Measurements from ENCODE around the gene MAP2K6.

MAP2K6 gene

DNA sequence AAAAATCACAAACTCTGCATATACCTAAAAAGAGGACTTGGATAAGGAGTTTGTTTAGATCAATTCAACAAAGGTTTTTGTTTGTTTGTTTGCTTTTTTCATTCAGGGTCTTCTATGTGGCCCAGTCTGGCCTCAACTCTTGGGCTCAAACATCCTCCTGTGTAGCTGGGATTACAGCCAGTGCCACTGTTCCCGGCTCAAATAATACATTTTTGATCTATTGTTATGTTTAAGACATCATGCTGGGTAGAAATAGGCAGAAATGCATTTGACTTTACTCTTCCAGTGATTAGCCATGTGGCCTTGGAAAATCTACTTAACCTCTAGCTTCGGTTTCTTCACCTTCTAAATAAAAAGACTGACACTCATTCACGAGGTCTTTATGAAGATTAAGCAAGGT, 11.5 kb downstream of the MAP2K6 start:
- Histone ChIP-seq H3K4me1 (ENCODE audit: control insufficient read depth, insufficient read depth, low read length) (peaks cover 2% of the 10 kb centered on the region; the same call in 1 of the 2 replicates), H3K9me3 (ENCODE audit: control insufficient read depth, insufficient read depth, low read length) (no peaks in the 10 kb centered on the region), H3K4me3 (ENCODE audit: low read length) (no peak overlapping the region), H3K27me3 (ENCODE audit: control insufficient read depth, insufficient read depth, low read length) (no peaks in the 10 kb centered on the region), H3K36me3 (ENCODE audit: control insufficient read depth, insufficient read depth, low read length) (no peaks in the 10 kb centered on the region), H3K27ac (ENCODE audit: low read length) (no peak overlapping the region)
- DNase-seq (ENCODE audit: low read depth, low spot score): no peak
- no CpG with 5 or more reads among the region's 3 CpGs for WGBS (ENCODE audit: insufficient coverage, insufficient read length)

DNA sequence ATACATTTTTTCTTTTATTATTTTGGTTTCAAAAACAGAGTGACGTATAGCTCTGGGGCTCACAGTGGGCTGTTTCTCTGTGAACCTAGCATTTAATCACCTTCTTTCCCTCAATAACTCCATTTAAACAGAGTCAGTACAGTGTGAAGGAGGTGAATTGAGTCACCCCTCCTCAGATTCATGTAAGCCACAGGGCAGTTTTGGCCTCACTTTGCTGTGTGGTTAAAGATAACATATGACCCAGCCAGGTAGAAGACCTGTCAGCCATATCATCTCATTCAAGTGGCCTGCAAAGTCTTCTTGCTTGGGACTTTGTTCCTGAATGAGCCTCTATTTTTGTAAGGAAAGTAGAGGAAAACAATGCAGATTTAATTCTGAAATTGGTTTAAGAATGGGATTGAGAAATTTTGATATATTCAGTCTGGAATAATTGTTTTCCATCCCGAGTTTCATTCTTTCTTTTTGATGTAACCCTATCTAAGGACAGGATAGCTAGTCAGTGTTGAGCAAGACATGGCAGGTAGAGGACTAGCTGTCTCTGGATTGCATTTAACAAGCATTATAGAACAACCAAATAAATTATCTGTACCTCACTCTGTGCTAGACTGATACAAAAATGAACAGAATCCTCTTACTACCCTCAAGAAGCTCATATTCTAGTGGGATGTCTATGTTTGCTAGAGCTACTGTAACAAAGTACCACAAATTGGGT, 13.1 kb downstream of the MAP2K6 start:
- Histone ChIP-seq H3K36me3 (ENCODE audit: control insufficient read depth, insufficient read depth, low read length) (no peaks in the 10 kb centered on the region), H3K4me1 (ENCODE audit: control insufficient read depth, insufficient read depth, low read length) (peaks cover 2% of the 10 kb centered on the region; the same call in 1 of the 2 replicates), H3K27me3 (ENCODE audit: control insufficient read depth, insufficient read depth, low read length) (no peaks in the 10 kb centered on the region), H3K27ac (ENCODE audit: low read length) (no peak overlapping the region), H3K9me3 (ENCODE audit: control insufficient read depth, insufficient read depth, low read length) (no peaks in the 10 kb centered on the region), H3K4me3 (ENCODE audit: low read length) (no peak overlapping the region)
- no peak for DNase-seq (ENCODE audit: low read depth, low spot score)
- no CpG with 5 or more reads among the region's 2 CpGs for WGBS (ENCODE audit: insufficient coverage, insufficient read length)

DNA sequence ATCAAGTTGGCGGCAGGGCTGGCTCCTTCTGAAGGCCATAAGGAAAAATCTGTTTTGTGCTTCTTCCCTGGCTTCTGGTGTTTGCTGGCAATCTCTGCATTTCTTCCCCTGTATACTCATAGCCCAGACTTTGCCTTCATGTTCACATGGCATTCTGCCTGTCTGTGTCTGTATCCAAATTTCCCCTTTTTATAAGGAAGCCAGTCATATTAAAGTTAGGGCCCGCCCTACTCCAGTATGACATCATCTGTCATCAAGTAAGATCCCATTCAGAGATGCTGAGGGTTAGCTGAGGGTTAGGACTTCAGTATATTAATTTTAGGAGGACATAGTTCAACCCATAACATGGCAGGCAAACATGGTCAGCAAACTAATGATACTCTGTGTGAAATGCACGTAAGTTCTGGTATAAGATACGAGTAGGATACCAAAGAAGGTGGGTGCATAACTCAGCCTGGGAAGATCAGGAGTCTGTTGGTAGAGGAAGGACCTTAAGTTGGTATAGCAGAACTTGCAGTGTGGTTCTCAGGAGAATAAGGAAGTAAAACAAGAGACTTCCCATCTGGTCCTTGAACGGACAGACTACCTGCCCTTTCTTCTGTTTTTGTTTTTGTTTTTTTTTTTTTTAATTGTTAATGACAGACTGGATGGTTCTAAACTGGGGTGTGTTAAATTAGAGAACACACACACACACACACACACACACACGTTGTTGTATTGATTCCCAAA, 13.9 kb downstream of the MAP2K6 start:
- H3K4me3 ChIP-seq (ENCODE audit: low read length): no peak overlapping the region
- no peaks in the 10 kb centered on the region for H3K9me3 ChIP-seq (ENCODE audit: control insufficient read depth, insufficient read depth, low read length)
- no peak overlapping the region for H3K27ac ChIP-seq (ENCODE audit: low read length)
- no peak for DNase-seq (ENCODE audit: low read depth, low spot score)
- peaks cover 2% of the 10 kb centered on the region; the same call in 1 of the 2 replicates for H3K4me1 ChIP-seq (ENCODE audit: control insufficient read depth, insufficient read depth, low read length)
- WGBS (ENCODE audit: insufficient coverage, insufficient read length): no CpG with 5 or more reads among the region's 6 CpGs
- H3K27me3 ChIP-seq (ENCODE audit: control insufficient read depth, insufficient read depth, low read length): no peaks in the 10 kb centered on the region
- no peaks in the 10 kb centered on the region for H3K36me3 ChIP-seq (ENCODE audit: control insufficient read depth, insufficient read depth, low read length)

DNA sequence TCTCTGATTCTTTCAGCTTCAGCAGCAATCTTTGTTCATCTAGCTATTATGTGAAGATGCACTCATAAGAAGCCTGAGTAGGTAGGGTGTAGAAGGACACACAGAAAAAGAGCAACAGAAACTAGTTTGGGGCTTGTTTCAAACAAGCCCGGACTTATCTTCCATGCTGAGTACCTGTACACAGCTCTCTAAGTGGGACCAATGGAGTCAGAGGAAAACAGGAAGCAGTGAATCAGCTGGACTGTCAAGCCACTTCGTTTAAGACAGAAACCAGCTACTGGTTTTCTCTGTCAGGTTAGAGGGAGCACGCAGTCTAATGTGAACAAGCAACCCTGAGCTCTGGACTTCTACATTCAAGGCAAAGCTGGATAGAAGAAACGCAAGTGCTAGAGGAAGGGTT, 16.0 kb downstream of the MAP2K6 start:
- DNase-seq (ENCODE audit: low read depth, low spot score): no peak
- Histone ChIP-seq H3K36me3 (ENCODE audit: control insufficient read depth, insufficient read depth, low read length) (no peaks in the 10 kb centered on the region), H3K4me3 (ENCODE audit: low read length) (no peak overlapping the region), H3K27ac (ENCODE audit: low read length) (no peak overlapping the region), H3K4me1 (ENCODE audit: control insufficient read depth, insufficient read depth, low read length) (peaks cover 2% of the 10 kb centered on the region; the same call in 1 of the 2 replicates), H3K9me3 (ENCODE audit: control insufficient read depth, insufficient read depth, low read length) (no peaks in the 10 kb centered on the region), H3K27me3 (ENCODE audit: control insufficient read depth, insufficient read depth, low read length) (no peaks in the 10 kb centered on the region)
- no CpG with 5 or more reads among the region's 4 CpGs for WGBS (ENCODE audit: insufficient coverage, insufficient read length)

DNA sequence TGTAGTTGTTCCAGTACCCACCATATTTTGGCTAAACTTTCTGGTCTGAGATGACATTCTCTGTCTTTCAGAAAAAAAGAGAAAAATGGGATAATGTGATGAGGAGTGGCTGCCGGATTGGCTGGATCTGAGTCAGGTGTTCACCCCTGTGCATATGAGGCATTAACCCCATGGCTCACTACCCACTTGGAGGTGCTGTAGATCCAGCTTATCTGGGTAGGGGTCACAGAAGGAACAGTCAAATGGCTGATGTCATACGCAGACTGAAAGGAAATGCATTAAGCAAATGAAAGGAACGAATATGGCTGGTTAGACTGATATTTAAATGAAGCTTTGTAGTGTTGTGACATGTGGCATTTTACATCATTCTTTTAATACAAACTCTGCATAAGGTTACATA, 17.3 kb downstream of the MAP2K6 start:
- WGBS (ENCODE audit: insufficient coverage, insufficient read length): no CpG with 5 or more reads among the region's 3 CpGs
- peaks cover 2% of the 10 kb centered on the region; the same call in 1 of the 2 replicates for H3K4me1 ChIP-seq (ENCODE audit: control insufficient read depth, insufficient read depth, low read length)
- H3K4me3 ChIP-seq (ENCODE audit: low read length): no peak overlapping the region
- H3K27me3 ChIP-seq (ENCODE audit: control insufficient read depth, insufficient read depth, low read length): no peaks in the 10 kb centered on the region
- H3K36me3 ChIP-seq (ENCODE audit: control insufficient read depth, insufficient read depth, low read length): no peaks in the 10 kb centered on the region
- DNase-seq (ENCODE audit: low read depth, low spot score): no peak
- no peaks in the 10 kb centered on the region for H3K9me3 ChIP-seq (ENCODE audit: control insufficient read depth, insufficient read depth, low read length)
- H3K27ac ChIP-seq (ENCODE audit: low read length): no peak overlapping the region

DNA sequence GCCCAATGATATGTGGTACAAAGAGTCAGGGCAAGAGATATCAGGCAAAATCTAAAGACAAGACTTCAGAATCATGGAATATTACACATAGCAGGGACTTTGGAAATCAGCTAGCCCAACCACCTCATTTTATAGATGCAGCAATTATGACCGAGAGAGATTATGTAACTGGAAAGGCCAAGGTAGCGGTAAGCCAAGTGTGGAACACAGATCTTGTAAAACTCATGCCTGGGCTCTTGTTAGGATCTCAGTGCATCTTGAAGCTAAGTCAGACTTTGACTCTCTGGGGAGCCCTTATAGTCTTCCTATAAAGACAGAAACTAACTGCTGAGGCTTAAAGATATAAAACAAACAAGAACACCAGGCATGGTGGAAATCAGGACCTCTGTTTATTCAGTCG, 18.6 kb downstream of the MAP2K6 start:
- DNase-seq (ENCODE audit: low read depth, low spot score): no peak
- no peak overlapping the region for H3K27ac ChIP-seq (ENCODE audit: low read length)
- H3K36me3 ChIP-seq (ENCODE audit: control insufficient read depth, insufficient read depth, low read length): no peaks in the 10 kb centered on the region
- no peaks in the 10 kb centered on the region for H3K9me3 ChIP-seq (ENCODE audit: control insufficient read depth, insufficient read depth, low read length)
- no CpG with 5 or more reads among the region's 3 CpGs for WGBS (ENCODE audit: insufficient coverage, insufficient read length)
- H3K4me1 ChIP-seq (ENCODE audit: control insufficient read depth, insufficient read depth, low read length): peaks cover 2% of the 10 kb centered on the region; the same call in 1 of the 2 replicates
- no peak overlapping the region for H3K4me3 ChIP-seq (ENCODE audit: low read length)
- H3K27me3 ChIP-seq (ENCODE audit: control insufficient read depth, insufficient read depth, low read length): no peaks in the 10 kb centered on the region

DNA sequence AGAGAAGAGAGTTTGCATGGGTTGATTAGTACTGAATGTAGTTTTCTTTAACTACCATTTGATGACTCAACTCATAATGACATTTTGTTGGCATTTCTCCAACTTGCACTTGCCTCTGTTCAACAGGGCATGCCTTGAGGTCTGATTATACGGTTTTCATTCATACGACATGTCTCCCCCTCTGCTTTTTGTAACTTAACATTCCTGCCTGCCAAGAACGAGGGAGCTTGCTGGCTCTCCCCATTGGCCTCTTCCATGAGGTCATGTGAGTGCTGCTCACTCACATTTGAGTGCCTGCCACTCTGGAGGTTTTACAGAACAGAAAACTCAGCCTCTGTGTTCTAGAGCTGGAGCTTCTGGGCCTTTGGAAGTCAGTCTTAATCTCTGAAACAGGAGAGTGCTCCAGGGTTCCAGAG, 19.7 kb downstream of the MAP2K6 start:
- Histone ChIP-seq H3K9me3 (ENCODE audit: control insufficient read depth, insufficient read depth, low read length) (no peaks in the 10 kb centered on the region), H3K4me1 (ENCODE audit: control insufficient read depth, insufficient read depth, low read length) (peaks cover 2% of the 10 kb centered on the region; the same call in 1 of the 2 replicates), H3K27ac (ENCODE audit: low read length) (no peak overlapping the region), H3K27me3 (ENCODE audit: control insufficient read depth, insufficient read depth, low read length) (no peaks in the 10 kb centered on the region), H3K36me3 (ENCODE audit: control insufficient read depth, insufficient read depth, low read length) (no peaks in the 10 kb centered on the region), H3K4me3 (ENCODE audit: low read length) (no peak overlapping the region)
- WGBS (ENCODE audit: insufficient coverage, insufficient read length): no CpG with 5 or more reads among the region's 3 CpGs
- DNase-seq (ENCODE audit: low read depth, low spot score): no peak

DNA sequence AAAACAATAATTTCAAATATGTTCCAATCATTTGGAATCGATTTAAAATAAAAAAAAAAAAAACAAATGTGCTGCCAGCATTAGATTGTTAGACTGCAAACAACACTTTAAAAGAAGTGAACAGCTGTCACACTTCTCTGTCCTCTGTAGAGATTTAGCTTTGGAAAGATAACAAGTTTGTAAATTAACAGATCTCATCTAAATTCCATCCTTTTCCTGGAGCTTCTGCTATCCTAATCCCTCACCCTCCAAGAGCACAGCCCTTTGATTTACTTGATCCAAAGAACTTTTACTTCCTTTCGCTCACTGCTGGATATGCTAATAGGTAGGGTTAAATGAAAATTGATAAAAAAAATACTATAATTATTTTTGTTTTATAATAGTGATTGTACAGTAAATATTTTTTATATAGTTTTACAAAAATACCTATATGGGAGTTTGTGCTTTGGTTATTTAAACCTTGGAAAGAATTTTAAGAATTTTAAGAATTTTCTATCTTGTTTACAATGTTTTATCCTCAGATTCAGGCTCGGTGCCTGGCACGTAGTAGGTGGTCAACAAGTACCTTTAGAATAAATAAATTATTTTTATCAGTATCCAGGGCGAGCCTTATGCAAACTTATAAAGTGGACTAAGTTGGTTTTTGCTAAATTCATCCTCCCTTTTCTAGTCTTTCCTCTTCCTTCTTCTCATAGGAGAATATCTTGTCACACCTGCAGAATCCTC, 21.6 kb downstream of the MAP2K6 start:
- no peaks in the 10 kb centered on the region for H3K27me3 ChIP-seq (ENCODE audit: control insufficient read depth, insufficient read depth, low read length)
- no peak for DNase-seq (ENCODE audit: low read depth, low spot score)
- no peaks in the 10 kb centered on the region for H3K36me3 ChIP-seq (ENCODE audit: control insufficient read depth, insufficient read depth, low read length)
- no peak overlapping the region for H3K27ac ChIP-seq (ENCODE audit: low read length)
- no peaks in the 10 kb centered on the region for H3K9me3 ChIP-seq (ENCODE audit: control insufficient read depth, insufficient read depth, low read length)
- no peaks in the 10 kb centered on the region; the same call in 1 of the 2 replicates for H3K4me1 ChIP-seq (ENCODE audit: control insufficient read depth, insufficient read depth, low read length)
- H3K4me3 ChIP-seq (ENCODE audit: low read length): no peak overlapping the region
- WGBS (ENCODE audit: insufficient coverage, insufficient read length): no CpG with 5 or more reads among the region's 5 CpGs

DNA sequence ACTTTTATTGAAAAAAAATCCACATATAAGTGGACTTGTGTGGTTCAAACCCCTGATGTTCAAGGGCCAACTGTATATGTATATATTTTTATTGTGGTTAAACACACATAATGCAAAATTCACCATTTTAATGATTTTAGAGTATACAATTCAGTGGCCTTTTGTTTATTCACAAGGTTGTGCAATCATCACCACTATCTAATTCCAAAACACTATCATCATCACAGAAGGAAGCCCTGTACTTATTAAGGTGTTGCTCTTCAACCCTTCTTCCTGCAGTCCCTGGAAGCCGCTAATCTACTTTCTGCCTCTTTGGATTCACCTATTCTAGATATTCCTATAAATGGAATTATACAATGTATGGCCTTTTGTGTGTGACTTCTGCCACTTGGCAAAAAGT, 23.0 kb downstream of the MAP2K6 start:
- H3K9me3 ChIP-seq (ENCODE audit: control insufficient read depth, insufficient read depth, low read length): no peaks in the 10 kb centered on the region
- no peak overlapping the region for H3K4me3 ChIP-seq (ENCODE audit: low read length)
- no CpG with 5 or more reads among the region's 1 CpG for WGBS (ENCODE audit: insufficient coverage, insufficient read length)
- DNase-seq (ENCODE audit: low read depth, low spot score): no peak
- H3K36me3 ChIP-seq (ENCODE audit: control insufficient read depth, insufficient read depth, low read length): no peaks in the 10 kb centered on the region
- no peaks in the 10 kb centered on the region; the same call in 1 of the 2 replicates for H3K4me1 ChIP-seq (ENCODE audit: control insufficient read depth, insufficient read depth, low read length)
- no peaks in the 10 kb centered on the region for H3K27me3 ChIP-seq (ENCODE audit: control insufficient read depth, insufficient read depth, low read length)
- no peak overlapping the region for H3K27ac ChIP-seq (ENCODE audit: low read length)

DNA sequence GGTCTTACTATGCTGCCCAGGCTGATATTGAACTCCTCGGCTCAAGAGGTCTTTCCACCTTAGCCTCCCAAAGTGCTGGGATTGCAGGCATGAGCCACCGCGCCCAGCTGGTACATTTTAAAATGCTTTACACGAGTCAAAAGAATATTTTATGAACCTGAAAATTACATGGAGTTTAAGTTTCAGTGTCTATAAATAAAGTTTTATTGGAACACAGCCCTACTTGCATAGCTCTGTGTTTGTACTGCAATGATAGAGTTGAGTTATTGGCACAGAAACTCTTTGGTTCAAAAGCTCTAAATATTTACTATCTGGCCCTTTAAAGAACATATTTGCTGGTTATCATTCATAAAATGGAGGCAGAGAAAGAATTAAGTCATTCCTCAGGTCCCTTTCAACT, 24.3 kb downstream of the MAP2K6 start:
- no peak for DNase-seq (ENCODE audit: low read depth, low spot score)
- Histone ChIP-seq H3K9me3 (ENCODE audit: control insufficient read depth, insufficient read depth, low read length) (no peaks in the 10 kb centered on the region), H3K27ac (ENCODE audit: low read length) (no peak overlapping the region), H3K4me3 (ENCODE audit: low read length) (no peak overlapping the region), H3K4me1 (ENCODE audit: control insufficient read depth, insufficient read depth, low read length) (no peaks in the 10 kb centered on the region; the same call in 1 of the 2 replicates), H3K36me3 (ENCODE audit: control insufficient read depth, insufficient read depth, low read length) (no peaks in the 10 kb centered on the region), H3K27me3 (ENCODE audit: control insufficient read depth, insufficient read depth, low read length) (no peaks in the 10 kb centered on the region)
- WGBS (ENCODE audit: insufficient coverage, insufficient read length): no CpG with 5 or more reads among the region's 4 CpGs
